ENCODE measurements around the gene CFAP58.

DNA sequence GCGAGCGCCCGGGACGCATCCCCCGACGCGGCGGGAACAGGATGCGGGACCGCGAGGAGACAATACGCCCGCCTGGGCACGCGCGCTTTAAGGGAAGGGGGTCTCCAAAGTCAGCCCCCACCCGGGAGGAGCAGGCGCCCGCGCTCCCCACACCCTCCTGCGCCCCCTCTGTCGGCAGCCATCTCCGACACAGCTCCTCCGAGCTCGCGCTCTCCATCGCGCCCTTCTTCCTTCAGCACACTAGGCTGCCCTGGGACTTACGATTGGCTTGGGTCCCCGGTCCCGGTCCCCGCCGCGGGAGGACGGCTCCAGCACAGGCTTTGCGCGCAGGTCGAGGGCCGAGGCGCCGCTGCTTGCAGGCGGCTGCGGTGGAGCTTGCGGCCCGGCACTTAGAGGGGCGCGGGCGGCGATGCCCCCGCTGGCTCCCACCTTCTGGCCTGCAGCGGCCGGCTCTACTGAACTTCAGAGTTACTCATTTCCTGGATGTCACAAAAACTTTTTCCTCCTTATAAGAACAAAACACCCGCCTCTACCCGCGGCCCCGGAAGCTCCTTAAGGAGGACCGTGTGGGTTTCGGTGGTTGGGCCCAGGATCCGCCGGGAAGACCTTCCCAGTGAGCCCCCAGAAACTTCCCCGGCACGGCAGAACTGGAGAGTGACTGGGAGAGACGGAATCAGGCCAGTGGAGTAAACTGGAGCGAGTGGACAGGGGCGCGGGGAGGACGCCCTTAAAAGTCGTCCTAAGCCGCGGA lies 15.5 kb upstream of the CFAP58 start, which contains the start of gene ITPRIP:
- TF ChIP-seq, protein P1, sequence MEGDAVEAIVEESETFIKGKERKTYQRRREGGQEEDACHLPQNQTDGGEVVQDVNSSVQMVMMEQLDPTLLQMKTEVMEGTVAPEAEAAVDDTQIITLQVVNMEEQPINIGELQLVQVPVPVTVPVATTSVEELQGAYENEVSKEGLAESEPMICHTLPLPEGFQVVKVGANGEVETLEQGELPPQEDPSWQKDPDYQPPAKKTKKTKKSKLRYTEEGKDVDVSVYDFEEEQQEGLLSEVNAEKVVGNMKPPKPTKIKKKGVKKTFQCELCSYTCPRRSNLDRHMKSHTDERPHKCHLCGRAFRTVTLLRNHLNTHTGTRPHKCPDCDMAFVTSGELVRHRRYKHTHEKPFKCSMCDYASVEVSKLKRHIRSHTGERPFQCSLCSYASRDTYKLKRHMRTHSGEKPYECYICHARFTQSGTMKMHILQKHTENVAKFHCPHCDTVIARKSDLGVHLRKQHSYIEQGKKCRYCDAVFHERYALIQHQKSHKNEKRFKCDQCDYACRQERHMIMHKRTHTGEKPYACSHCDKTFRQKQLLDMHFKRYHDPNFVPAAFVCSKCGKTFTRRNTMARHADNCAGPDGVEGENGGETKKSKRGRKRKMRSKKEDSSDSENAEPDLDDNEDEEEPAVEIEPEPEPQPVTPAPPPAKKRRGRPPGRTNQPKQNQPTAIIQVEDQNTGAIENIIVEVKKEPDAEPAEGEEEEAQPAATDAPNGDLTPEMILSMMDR (IDR thresholded peaks at IDR 0.05): peak; percentile 4 to 42 (median 27)
- TF ChIP-seq POLR2A (IDR thresholded peaks at IDR 0.05): peak; percentile 94 to 95

Data from uterus (tissue), 2 donors.